GM10266 (cell line): ENCODE data around the gene SDHD.
A peak's percentile ranks its signal among the peaks of the same experiment; 100 is the strongest.

Experiments used
- DNase-seq: peaks from one replicate; pipeline ENCODE4 v3.0.0; 2012; ENCODE audit errors: extremely low spot score
- TF ChIP-seq, protein P1 (sequence below): IDR thresholded peaks from 2 replicates; pipeline ENCODE4 v1.5.1; 2012; ENCODE audit warnings: mild to moderate bottlenecking, low read depth; ENCODE audit not compliant: control insufficient read depth, insufficient read depth; ENCODE audit errors: missing control alignments

SDHD gene

DNA sequence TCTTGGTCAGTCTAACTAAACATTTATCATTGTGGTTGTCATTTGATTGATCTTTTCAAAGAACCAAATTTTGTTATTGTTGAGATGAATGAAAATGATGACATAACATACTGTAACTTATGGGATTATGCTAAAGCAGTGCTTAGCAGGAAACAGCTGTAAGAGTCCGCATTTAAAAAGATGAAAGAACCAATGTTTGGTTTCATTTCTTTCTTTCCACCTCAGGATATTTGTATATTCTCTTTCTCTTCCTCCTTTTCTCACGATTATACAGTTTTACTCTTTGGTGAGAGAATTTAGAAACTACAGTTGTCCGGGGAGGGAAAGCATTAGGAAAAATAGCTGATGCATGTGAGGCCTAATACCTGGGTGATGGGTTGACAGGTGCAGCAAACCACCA lies 36.0 kb upstream of the SDHD start:
- TF ChIP-seq, protein P1, sequence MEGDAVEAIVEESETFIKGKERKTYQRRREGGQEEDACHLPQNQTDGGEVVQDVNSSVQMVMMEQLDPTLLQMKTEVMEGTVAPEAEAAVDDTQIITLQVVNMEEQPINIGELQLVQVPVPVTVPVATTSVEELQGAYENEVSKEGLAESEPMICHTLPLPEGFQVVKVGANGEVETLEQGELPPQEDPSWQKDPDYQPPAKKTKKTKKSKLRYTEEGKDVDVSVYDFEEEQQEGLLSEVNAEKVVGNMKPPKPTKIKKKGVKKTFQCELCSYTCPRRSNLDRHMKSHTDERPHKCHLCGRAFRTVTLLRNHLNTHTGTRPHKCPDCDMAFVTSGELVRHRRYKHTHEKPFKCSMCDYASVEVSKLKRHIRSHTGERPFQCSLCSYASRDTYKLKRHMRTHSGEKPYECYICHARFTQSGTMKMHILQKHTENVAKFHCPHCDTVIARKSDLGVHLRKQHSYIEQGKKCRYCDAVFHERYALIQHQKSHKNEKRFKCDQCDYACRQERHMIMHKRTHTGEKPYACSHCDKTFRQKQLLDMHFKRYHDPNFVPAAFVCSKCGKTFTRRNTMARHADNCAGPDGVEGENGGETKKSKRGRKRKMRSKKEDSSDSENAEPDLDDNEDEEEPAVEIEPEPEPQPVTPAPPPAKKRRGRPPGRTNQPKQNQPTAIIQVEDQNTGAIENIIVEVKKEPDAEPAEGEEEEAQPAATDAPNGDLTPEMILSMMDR = no peak

DNA sequence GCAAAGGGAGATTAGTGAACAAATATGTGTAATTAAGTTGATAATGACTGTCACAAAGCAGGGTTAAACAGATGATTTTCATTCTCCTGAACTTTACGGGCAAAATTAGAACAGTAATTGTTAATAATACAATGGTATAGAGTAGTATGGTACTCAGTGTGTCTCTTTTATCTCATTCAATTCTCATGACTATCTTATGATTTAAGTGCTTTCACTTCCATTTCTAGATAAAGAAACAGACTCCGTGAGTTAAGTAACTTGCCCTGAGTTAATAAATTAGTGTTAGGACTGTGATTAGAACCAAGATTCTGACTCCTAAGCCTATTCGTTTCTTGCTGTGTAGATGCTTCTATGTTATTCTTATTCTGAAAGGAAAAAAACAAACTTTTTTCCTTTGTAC lies 34.9 kb upstream of the SDHD start:
- TF ChIP-seq, protein P1 = no peak
- no peak for DNase-seq

More for the DNA sequence above, 36.0 kb upstream of the SDHD start:
- DNase-seq = peak; percentile 27

DNA sequence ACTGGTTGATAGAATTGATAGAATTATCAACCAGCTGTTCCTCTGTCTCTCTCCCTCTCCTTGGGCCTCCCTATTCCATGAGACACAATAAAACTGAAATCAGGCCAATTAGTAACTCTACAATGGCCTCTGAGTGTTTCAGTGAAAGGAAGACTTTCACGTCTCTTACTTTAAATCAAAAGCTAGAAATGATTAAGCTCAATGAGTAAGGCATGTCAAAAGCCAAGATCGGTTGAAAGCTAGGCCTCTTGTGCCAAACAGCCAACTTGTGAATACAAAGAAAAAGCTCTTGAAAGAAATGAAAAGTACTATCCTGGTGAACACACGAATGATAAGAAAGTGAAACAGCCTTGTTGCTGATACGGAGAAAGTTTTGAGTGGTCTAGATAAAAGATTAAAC lies 29.5 kb upstream of the SDHD start:
- TF ChIP-seq, protein P1 = no peak
- no peak for DNase-seq

DNA sequence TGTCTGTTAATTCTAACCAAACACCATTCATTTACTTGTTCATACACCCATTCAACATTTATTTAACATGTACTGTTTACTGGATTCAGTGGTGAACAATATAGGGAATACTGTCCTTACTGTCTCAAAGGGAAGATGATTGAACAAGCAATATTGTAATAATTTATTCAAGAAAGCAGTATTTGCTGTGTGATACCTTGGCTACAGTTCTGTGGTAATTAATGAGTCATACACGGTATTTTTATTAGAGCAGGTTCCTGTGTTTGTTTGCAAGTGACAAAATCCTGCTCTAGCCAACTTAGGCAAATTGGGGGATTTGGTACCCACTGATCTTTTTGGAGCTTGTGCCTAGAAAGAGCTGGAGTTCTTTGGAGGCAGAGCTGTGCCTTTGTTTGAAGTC lies 28.6 kb upstream of the SDHD start:
- TF ChIP-seq, protein P1 = no peak
- DNase-seq = no peak

DNA sequence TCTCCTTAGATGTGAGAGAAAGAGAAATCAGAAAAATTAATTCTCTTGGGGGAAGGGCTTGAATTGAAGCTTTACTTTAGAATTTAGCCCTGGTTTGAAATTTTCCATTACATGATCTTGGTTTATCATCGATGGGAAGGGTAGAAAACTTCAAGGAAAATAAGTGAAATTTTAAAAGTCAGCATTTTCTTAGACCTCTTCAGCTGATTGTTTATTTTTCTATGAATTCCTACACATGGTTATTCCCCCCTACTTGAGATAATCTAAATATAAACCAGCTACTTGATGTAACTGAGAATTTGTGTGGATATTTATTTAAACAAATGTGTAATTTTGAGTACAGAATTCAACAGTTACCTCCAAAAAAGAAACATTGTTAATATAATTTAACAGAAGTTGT lies 23.8 kb upstream of the SDHD start:
- no peak for DNase-seq
- TF ChIP-seq, protein P1 = no peak

DNA sequence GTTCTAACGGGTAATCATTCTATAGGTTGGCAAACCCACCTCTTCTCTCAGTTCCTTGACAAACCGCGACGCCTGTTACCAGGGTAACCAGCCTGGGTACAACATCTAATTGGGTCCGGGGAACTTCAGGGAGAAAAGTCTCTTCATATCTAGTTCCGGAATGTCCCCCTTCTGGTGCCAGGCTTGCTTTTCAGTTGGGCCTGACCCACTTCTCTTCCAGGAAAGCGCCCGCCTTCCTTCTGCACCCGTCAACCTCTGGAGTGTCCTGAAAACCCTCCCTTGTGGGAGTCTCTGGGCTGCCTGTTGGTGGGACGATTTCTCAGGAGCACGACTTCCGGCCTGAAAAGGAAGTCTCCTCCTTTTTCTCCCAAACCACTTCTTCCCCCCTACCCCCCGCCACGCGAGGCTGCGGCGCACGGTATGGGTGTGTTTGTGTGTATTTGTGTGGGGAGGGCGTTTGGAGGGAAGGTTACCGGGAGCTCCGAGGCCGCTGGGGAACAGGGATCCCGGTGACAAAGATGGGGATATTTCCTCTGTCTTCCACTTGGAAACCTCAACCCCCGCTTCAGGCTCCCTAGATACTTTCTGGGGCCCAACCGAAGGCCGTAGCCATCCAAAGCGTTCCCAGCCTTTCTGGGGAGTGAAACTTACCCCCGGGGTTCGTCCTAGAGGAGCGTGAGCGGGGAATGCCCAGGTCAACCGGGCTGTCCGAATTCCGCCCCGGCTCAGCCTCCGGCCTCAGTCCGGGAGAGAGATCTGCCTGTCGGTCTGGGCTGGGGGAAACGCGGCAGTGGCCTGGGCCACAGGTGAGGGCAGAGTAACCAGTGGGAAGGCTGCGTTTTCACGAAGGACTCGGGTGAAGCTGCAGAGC lies 12.5 kb upstream of the SDHD start, which contains the start of the genes NKAPD1 and PIH1D2:
Gene NKAPD1, plus strand, starts transcription at position 359 of the 871 bp plus-strand sequence. CDS start 1,276 bp downstream, outside the sequence.
Gene PIH1D2, minus strand, starts transcription at position 77 of the 871 bp plus-strand sequence. CDS start 843 bp downstream, outside the sequence.
- TF ChIP-seq, protein P1 = no peak
- DNase-seq = peak; percentile 69

DNA sequence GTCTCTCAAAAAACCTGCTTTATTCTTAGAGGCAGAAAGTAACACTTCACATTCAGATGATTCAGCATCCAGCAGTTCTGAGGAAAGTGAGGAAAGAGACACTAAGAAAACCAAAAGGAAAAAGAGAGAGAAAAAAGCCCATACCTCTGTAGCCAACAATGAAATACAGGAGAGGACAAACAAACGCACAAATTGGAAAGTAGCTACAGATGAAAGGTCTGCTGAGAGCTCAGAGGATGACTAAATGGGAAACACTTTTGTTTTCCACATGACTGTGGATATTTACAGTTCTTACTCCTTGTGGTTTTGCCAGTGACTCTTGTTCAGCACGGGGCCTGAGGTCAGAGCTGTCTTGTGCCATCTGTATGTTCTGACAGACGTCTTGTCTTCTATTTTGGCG lies 3.9 kb upstream of the SDHD start:
- TF ChIP-seq, protein P1 = no peak
- no peak for DNase-seq
